ENCODE results near the gene CAPN15. TPM values are rescaled to one million over a fixed set of nuclear protein-coding genes. Genes with fewer than 3 reads are reported as not detected.
"Not testable (repeated sequence)": the region's sequence is repeated elsewhere in the genome, so short reads cannot be mapped to it uniquely, and the experiment has no call there.

CAPN15 gene
- 27.1 and 31.9 TPM in 2 replicates for total RNA-seq

DNA sequence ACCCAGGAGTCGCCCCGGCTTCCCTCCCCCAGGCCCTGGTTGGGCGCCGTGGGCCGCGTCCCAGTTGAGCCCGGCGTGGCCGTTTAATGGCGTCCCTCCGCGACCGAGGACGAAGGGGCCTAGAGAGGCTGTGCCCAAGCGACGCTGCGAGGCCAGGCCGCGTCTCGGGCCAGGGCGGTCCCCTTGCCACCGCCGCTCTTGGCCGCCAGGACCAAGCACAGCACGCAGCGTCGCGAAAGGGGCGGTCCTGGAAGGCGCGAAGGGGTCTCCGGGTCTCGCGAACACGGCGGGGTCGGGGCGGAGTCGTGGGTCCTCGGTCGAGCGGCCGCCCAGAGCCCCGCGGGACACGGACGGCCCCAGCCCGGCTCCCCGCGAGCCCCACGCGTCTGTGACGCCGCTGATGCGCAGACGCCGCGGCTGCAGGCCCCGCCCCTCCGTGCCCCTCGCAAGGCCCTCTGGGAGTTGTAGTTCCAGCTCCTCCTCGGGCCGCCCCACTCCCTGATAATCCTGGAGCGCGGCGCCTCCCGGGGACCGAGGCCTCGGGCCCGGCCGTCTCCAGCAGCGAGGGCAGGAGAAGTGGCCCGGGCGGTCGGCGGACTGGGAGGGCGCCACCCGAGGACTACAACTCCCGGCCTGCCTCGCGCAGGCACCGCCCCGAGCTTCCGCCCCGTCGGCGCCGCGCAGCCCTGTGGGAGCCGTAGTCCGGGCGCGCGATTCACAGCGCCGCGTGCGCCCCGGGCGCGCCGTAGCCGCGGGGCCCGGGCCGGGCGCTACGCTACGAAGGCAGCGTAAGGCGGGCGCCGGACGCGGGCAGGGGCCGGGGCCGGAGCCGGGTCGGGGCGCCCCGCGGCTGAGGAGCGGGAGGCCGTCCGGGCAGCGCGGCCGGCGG is at the start of gene CAPN15:
Gene CAPN15, plus strand, starts transcription at position 698 of the 889 bp plus-strand sequence. CDS start 19,127 bp downstream, outside the sequence.
- DNase-seq (ENCODE audit: low read depth) (peak; percentile 49), FAIRE-seq (no peak)
- Histone ChIP-seq H3K27me3 (ENCODE audit: control insufficient read depth, insufficient read depth, low read length) (no peaks in the 10 kb centered on the region), H3K36me3 (ENCODE audit: control insufficient read depth, insufficient read depth, low read length) (peaks cover 11% of the 10 kb centered on the region), H3K4me3 (ENCODE audit: low read depth, low read length) (peak within 1 kb of the TSS; percentile 80)
- TF ChIP-seq, protein P1, sequence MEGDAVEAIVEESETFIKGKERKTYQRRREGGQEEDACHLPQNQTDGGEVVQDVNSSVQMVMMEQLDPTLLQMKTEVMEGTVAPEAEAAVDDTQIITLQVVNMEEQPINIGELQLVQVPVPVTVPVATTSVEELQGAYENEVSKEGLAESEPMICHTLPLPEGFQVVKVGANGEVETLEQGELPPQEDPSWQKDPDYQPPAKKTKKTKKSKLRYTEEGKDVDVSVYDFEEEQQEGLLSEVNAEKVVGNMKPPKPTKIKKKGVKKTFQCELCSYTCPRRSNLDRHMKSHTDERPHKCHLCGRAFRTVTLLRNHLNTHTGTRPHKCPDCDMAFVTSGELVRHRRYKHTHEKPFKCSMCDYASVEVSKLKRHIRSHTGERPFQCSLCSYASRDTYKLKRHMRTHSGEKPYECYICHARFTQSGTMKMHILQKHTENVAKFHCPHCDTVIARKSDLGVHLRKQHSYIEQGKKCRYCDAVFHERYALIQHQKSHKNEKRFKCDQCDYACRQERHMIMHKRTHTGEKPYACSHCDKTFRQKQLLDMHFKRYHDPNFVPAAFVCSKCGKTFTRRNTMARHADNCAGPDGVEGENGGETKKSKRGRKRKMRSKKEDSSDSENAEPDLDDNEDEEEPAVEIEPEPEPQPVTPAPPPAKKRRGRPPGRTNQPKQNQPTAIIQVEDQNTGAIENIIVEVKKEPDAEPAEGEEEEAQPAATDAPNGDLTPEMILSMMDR (IDR thresholded peaks at IDR 0.05; ENCODE audit: insufficient read depth, low read length, severe bottlenecking) = peak; percentile 14

DNA sequence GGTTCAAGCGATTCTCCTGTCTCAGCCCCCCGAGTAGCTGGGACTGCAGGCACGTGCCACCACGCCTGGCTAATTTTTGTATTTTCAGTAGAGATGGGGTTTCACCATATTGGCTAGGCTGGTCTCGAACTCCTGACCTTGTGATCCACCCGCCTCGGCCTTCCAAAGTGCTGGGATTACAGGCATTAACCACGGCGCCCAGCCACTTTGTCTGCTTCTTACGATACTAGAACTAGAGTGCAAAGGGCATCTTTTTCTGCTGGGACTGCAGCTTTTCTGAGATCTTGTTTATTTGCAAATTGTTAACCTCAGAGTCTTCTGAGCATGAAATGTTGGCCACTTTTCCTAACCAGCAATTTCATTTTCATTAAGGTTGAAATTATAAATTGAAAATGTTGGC is 49.2 kb upstream of the CAPN15 start:
- not testable (repeated sequence) for H3K27me3 ChIP-seq (ENCODE audit: control insufficient read depth, insufficient read depth, low read length); DNase-seq (ENCODE audit: low read depth); H3K4me3 ChIP-seq (ENCODE audit: low read depth, low read length); FAIRE-seq; H3K36me3 ChIP-seq (ENCODE audit: control insufficient read depth, insufficient read depth, low read length)

DNA sequence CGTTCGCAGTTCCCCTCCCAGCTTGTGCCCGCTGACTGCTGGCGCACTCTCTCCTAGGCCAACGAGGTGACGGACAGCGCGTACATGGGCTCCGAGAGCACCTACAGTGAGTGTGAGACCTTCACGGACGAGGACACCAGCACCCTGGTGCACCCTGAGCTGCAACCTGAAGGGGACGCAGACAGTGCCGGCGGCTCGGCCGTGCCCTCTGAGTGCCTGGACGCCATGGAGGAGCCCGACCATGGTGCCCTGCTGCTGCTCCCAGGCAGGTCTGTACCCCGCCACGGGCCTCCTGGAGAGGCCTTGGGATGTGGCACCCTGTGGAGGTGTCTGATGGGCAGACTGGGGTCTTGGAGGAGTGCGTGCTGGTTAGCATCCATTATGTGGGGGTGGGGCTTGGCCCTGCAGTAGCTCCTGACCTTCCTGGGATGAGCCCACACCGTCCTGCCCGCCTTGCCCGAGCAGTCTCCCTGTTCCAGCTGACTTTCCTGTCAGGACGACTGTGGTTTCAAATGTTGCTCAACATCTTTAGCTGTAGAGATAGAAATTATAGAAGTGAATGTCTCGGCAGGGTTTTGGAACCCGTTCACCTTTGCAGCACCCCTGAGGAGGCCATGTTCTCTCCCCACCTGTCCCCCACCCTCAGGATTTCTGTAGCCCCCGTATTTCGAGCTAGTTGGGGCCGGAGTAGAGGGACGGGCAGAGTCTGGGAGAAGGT is 44.9 kb upstream of the CAPN15 start:
- DNase-seq (ENCODE audit: low read depth) (no peak), FAIRE-seq (no peak)
- TF ChIP-seq, protein P1 (IDR thresholded peaks at IDR 0.05; ENCODE audit: insufficient read depth, low read length, severe bottlenecking) = no peak
- no peak overlapping the region for H3K4me3 ChIP-seq (ENCODE audit: low read depth, low read length)
- peaks cover 6% of the 10 kb centered on the region for H3K36me3 ChIP-seq (ENCODE audit: control insufficient read depth, insufficient read depth, low read length)
- H3K27me3 ChIP-seq (ENCODE audit: control insufficient read depth, insufficient read depth, low read length) = no peaks in the 10 kb centered on the region

DNA sequence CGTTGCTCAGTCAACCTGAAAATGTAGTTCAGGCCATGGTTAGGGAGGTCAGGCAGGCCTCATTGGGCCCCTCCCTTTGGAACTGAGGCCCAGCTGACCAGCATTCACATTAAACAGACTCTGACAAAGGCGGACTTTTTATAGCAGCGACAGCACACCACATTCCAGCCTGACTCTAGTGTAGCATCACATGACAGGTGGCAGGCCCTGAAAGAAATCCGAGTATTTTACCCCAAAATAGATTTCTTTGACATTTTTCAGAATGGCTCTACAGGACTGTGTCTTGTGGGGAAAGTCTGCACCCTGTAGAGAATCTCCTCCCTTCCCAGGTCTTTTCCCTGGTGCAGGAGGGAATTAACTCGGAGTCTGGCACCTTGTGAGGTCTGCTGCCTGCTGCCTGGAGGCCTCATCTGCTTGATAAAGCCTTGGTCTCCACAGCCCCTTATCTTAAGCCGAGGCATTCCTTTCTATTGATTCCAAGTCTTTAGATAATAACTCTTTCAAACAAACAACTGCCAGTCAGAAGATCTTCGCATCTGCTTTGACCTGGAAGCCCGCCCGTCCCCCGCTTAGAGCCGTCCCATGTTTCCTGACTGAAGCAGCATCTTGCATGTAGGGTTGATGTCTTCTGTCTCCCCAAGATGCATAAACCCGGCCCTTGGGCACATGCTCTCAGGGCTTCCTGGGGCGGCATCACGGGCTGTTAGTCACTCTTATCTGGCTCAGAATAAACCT is 44.0 kb upstream of the CAPN15 start:
- no peak overlapping the region for H3K4me3 ChIP-seq (ENCODE audit: low read depth, low read length)
- TF ChIP-seq, protein P1 (IDR thresholded peaks at IDR 0.05; ENCODE audit: insufficient read depth, low read length, severe bottlenecking) = no peak
- DNase-seq (ENCODE audit: low read depth) (no peak), FAIRE-seq (no peak)
- no peaks in the 10 kb centered on the region for H3K27me3 ChIP-seq (ENCODE audit: control insufficient read depth, insufficient read depth, low read length)
- H3K36me3 ChIP-seq (ENCODE audit: control insufficient read depth, insufficient read depth, low read length) = peaks cover 5% of the 10 kb centered on the region

DNA sequence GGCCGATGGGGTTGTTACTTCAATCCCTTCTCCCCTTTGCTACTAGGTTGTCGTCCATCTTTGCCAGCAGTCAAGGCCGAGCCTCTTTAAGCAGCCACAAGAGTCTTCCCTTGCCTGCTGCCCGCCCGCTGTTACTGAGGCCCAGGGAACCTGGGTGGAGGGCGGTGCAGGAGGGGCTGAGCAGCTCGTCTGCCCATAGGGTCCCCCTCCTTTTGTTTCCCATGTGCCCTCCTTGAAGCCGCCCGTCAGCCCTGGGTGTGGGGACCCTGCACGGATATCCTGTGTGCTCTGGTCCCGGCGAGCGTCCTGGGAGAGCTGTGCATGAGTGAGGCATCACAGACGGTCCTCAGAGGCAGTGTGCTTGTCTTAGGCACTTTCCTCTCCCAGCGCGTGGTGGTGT is 37.9 kb upstream of the CAPN15 start:
- no peaks in the 10 kb centered on the region for H3K27me3 ChIP-seq (ENCODE audit: control insufficient read depth, insufficient read depth, low read length)
- FAIRE-seq (no peak), DNase-seq (ENCODE audit: low read depth) (no peak)
- TF ChIP-seq, protein P1 (IDR thresholded peaks at IDR 0.05; ENCODE audit: insufficient read depth, low read length, severe bottlenecking) = no peak
- peaks cover 15% of the 10 kb centered on the region for H3K36me3 ChIP-seq (ENCODE audit: control insufficient read depth, insufficient read depth, low read length)
- H3K4me3 ChIP-seq (ENCODE audit: low read depth, low read length) = no peak overlapping the region

DNA sequence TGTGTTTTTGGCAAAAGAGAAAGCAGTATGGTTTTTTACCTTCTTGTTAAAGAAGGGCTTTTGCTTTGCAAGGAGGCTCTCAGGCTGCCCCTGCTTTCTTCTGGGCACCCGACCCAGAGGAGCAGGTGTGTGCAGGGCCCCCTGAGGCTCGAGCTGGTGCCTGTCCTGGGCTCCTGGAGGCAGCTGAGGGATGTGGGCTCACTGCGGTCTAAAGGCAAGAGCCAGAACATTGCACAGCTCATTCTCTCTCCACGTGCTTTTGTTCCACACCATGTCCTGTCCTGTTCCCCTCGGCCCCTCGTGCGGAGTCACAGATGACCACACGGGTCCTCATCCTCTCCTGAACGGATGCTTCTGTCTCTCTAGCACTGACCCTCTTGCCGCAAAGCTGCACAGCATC is 36.7 kb upstream of the CAPN15 start:
- FAIRE-seq (no peak), DNase-seq (ENCODE audit: low read depth) (no peak)
- no peaks in the 10 kb centered on the region for H3K27me3 ChIP-seq (ENCODE audit: control insufficient read depth, insufficient read depth, low read length)
- no peak overlapping the region for H3K4me3 ChIP-seq (ENCODE audit: low read depth, low read length)
- TF ChIP-seq, protein P1 (IDR thresholded peaks at IDR 0.05; ENCODE audit: insufficient read depth, low read length, severe bottlenecking) = no peak
- peaks cover 15% of the 10 kb centered on the region for H3K36me3 ChIP-seq (ENCODE audit: control insufficient read depth, insufficient read depth, low read length)

All from bronchial epithelial cell (primary cell).